ENCODE data around the gene GRIP1.

GRIP1 gene

DNA sequence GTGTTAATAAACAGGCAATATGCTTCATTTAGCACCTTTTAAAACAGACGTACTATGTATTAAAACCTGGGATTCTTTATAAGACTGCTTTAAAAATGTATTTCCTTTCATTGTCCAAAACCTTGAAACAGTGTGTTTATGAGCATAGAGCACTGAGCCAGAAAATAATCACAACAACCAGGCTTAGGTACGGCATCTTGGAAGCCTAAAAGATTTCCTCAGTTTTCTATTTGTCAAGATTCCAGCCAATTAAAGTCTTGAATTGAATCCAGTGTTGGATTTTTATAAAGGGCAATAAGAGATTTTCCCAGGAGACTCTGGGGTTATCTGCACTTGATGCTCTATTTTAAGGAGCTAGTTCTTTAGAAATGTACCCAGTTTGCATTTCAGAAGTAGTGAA is 80.3 kb downstream of the GRIP1 start:
- no peak for DNase-seq

DNA sequence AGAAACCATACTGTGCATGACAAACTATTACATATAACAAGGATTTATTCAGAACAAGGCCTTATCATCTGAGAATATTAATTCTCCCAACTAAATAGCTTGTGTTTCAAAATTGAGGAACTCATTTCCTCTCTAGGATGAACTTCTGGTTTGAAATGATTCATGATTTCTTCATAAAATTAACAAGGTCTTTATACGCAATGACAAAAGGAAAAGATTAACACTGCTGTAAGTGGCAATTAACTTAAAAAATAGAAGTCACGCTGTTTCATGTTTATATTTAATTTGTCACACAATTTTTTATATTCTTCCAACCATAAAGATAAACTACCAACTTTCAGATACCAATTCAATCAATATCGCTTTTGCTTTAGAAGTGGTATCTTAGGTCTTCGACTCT is 80.8 kb downstream of the GRIP1 start:
- DNase-seq: no peak

DNA sequence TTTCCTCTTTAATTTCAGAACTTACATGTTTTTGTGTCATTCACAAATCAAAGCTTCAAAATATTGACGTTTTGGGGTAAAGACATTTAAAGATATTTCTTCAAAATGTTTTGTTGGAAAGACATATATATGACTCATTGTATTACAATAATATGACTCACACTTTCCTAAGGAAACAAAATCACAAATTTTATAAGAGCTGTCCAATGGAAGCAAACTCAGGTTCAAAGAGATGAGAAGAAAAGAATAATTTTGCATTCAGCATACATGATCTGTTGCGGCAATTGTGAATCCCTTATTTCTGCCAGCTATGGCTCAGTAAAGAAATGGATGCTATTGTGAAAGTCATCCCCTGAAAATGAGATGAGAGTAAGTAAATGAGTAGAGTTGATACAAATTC is 82.7 kb downstream of the GRIP1 start:
- no peak for DNase-seq

DNA sequence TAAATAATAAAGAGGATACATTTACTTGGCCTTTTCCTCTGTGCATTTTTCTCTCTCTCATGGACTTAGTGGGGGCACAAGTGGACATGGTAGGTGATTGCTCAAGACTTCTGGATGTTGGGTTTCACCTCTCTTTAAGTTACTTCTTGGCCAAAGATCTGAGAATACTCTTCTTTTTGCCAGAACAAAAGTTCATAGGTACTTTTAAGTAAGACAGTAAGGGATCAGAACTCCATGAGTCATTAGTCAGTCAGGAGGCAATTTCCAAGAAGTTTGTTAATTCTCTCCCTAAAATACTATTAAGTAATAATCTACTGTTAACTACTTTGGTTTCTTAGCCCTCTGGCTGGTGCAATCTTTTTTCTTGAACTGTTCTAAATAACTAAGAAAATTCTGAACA is 84.2 kb downstream of the GRIP1 start:
- DNase-seq: no peak

DNA sequence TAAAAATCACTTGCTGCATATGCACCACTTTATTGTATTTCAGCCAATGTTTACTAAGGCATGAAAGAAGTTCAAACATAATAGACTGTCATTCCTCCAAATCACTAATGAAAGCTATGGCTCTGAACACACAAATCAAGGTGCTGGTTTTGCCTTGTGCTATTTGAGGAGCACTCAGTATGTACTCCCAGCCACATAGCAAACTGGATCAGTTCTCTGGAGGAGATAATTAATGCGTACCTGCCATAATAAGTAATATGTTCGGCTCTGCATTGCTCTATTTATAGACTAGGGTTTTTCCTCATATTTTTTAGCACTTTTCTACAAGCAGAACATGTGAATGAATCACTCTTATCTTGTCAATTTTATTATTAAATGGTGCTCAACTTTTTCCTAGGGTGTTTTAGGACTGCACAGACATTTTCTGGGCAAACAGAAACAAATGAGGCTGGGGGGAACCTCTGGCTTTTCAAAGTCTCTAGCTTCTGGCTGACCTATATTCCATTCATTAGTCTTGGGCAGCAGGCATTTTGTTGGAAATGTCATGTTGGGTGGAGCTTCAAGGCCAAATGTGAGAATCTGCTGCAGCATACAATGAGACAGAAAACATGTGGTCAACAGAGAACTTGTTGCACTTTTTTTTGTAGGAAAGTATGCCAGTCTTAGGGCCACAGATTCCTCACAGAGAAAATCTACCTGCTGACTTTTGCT is 88.4 kb downstream of the GRIP1 start:
- no peak for DNase-seq

DNA sequence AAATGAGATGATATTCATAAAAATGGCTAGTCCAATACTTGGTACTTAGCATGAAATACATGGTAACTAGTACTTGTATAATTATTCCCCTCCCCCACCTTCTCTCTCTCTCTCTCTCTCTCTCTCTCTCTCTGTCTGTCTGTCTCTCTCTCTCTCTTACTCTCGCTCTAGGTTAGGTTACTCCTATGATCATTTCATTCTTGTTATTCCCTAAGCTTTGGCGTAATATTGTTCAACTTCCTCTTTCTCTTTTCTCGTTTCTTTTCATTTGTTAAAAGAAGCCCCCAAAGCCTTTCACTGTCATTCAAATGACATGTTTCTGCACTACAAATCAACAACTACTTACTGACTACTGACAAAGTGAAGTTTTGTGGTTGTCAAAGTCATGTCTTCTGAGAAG is 89.8 kb downstream of the GRIP1 start:
- DNase-seq: no peak

DNA sequence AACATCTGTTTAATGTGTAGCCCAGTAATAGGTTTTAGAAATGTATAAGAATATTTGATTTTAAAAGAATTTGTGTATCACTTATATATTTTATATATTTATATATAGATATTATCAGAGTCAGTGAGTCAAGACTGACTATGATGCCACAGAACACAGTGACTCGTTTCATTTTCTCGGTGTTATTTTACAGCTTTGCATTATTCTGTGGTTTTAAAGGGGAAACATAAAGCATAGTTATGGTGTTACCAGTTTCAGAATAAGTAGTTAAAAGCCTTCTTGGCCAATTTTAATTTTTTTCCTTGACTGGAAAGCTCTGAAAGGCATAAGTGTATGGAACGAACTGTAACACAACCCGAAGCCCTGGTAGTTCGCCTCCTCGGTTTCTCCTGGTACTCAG is 91.0 kb downstream of the GRIP1 start:
- no peak for DNase-seq

DNA sequence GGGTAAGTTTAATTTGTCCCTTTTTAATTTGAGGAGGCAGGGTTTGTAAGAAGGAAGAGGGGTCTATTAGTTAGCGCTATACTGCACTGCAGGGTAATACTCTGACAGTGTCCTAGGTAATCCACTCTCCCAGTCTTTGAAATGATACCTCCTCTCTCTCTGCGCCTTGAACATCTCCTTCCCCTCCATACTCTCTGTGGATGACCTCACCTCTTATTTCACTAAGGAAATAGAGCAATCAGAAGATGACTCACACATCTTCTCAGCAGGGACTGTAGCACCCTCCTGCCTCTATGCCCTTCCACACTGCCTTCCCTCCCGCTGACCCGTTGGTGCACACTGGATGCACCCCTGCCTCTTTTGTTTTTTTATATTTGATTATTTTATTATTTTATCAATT is 94.2 kb downstream of the GRIP1 start:
- no peak for DNase-seq

DNA sequence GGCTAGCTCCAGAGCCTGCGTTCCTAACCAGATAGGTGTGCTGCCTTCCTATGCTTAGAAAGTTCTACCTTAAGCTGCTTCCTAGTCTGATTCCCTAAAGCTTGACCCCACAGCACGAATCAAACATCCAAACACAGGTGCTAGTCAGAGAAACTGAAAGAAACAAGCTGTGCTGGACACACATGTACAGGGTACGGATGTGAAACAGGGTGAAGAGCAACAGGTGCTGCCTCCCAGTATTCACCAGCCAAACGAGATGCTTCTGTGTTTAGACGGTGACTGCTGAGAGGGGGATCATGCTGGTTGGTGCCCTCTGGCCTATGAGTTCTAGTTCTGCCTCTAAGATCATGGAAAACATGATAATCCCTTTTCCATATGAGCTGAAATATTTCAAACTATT is 105.3 kb downstream of the GRIP1 start:
- DNase-seq: no peak

DNA sequence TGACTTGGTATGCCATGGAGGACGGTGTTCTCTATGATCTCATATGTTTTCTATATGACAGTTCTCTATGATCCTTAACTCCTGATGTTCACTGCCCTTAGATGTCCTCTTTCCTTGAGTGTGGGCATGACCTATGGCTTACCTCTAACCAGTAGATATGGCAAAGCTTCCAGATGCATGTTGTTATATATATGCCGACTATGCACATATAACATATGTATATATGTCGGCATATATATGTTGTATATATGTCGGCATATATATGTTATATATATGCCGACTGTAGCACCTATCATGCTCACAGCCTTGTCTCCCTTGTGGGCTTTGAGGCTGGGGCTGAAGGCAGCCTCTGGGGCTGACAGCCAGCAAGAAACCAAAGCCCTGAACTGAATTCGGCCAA is 106.0 kb downstream of the GRIP1 start:
- no peak for DNase-seq

DNA sequence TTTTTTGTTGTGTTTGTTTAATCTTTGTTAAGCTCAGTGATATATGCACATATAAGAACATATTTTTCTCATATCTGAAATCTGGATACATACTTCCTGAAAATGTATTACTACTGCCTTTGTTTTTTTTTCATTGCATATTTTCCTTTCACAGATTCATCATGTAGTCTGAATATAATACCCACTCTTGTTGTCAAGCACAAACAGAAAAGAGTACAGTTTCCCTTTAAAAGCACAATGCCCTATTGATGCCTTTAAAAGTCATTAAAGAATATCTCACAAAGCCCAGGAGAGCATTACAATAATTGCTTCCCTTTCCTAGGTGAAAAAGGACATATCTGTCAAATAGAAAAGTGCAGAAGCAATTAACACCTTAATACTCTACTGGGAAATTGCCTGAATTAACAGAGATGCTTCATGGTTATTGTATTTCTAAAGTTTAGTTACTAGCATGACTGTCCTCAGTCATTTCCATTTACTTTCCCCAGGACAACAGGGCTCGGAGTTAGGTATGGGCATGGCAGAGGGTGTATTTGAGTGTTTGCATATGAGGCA is 107.4 kb downstream of the GRIP1 start:
- DNase-seq: no peak

DNA sequence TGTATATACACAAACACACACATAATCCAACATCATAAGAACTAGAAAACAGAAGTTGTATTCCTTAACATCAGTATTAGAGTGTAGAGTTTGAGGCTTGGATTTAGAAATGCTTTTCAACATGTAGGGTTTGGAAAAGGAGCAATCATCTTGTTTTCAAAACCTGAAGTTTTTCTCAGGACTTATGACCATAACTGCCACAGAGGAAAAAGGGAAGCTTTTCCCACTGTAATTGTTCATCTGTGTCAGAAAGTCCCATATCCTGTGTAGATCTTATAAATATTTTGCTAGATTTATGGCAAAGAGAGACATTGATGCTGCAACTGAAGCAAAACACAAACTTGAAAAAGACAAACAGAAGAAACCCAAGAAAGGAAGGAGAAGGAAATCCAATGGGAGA is 115.7 kb downstream of the GRIP1 start:
- DNase-seq: no peak

DNA sequence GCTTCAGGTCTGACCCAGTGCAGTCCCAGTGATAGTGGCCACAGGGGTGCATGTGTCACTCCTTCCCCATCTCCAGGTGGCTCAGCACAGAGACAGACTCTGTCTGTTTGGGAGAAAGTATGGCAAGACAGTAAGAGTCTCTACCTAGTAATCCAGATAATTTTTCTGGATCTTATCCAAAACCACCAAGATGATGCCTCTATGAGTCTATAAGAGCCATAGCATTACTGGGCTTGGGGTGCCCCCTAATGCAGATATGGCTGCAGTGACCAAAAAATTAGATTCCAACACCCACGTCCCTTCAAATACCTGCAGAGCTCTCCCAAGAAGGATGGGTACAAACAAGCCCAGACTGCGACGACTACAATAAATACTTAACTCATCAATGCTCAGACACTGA is 123.8 kb downstream of the GRIP1 start:
- DNase-seq: no peak

DNA sequence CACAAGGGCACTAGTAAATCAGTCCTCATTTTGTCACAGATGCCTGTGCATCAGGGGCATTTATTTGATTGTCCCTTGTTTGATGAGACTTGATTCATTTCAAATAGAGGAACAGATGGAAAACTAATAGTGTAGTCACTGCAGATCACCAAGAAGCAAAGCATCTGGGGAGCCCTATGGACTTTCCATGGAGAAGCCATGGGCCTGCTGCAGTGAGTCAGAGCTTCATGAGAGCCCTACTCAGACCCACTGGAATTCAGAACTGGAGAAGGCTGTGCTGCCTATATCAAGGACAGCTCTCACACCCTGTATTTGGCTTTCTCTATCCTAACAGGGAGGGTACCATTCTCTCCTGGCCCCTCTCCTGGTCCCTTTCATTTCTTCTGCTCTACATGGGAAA is 126.2 kb downstream of the GRIP1 start:
- no peak for DNase-seq

DNA sequence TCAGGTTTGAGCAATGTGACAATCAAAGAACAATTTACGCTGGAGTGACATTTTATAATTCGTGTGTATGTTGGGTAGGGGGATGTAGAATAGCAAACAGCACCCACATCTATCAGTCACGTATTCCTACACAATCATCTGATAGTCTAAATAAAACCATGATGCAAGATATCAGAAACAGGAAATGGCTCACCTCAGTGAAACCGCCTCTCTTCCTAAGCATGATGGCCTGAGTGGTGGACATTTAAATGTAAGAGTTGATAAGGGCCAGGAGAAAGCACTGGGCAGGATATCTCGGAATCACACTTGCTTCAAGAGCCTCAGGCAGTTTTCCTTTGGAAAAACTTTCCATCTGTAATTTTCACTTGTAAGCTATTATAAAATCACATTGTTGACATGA is 128.2 kb downstream of the GRIP1 start:
- no peak for DNase-seq

DNA sequence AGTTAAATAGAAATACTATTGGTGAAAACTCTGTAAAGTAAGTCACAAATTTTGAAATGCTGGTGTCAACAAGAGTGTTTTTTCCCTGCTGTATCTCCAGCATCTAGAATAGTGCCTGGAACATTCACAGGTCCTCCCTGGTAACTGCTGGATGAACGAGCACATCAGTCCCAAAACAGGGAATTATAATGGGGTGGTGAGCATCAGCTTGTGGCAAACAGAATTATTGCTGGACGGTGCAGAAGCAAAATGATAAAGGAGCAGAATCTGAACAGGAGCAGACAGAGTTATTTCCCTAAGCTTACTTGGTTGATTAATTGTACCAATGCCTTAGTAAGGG is 129.9 kb downstream of the GRIP1 start:
- DNase-seq: no peak

DNA sequence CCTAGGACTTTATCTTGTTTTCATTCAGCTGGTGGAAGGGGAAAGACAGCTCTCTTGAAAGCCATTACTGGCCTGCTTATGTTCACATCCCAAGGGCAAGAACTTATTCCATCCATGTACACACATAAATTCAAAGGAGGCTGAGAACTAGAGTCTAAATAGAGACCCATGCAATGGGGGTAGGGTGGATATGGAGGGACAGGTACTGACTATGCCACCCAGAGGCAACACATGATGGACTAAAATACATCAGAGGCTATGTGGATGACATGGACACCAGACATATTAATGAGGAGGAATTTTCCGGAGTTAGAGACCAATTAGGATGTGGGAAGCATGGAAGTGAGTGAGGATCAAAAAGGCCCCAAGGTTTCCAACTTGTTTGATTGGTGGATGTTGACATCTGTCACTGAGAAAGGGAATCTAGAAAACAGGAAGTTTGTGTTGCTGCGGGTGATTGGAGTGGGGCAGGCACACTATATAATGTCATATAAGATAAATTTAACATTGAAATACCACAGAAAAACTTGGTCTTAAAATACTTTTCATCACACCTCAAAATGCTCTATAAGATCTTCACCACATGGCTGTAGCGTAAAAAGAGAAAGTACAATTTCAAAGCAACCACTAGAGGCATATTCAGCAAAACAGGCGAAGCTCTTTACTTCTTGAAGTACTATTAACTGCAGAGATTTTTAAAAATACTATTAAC is 130.4 kb downstream of the GRIP1 start:
- DNase-seq: no peak

DNA sequence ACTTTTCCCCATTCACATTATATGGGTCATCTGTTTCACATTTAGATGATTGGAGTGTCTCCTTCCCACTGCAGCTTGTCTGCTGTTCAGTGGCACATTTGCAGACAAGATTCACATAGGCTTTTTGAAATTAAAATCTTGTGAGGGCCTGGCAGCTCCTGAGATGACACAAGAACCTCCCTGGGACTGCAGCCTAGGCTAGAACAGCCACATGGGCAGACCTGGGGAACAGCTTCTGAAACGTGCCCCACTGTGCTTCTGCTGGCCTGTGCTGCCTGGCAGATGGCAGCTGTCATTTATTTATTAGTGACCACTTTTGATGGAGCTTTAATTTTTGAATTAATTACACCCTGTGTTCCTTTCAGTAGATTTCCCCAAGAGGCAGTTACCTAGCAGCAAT is 137.4 kb downstream of the GRIP1 start:
- DNase-seq: no peak

DNA sequence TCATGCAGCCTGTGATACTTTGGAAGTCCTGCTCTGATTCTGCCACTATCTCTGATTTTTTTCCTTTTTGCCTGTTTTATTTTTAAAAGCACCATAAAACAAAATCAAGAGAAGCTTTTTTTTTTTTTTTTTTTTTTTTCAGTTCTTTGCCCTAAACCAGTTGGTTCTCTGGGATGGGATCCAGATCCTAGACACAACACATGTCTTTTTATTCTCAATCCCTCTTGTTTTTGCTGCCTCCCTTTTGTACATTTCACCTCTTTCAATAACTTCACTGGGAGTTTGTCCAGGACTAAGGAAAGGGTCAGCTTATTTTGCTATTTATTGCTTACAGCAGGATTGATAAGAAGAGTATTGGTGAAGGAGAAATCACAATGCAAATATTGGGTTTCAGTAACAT is 139.4 kb downstream of the GRIP1 start:
- DNase-seq: no peak

DNA sequence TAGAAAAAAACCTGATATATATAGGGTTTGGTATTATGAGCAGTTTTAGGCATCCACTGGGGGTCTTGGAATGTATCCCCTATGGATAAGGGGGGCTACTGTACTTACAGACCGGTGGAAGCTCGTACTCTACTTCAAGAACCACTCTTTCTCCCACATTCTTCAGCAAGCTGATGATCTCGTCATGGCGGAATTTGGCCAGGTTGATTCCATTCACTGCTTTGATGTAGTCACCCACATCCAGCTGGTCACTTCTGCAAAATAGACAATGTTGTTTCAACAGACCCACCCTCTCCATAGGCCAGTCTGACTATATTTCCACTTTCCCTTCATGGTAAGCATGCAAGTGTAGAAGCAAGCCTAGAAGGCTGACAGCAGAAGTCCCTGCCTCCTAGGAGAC is 139.9 kb downstream of the GRIP1 start:
- no peak for DNase-seq

DNA sequence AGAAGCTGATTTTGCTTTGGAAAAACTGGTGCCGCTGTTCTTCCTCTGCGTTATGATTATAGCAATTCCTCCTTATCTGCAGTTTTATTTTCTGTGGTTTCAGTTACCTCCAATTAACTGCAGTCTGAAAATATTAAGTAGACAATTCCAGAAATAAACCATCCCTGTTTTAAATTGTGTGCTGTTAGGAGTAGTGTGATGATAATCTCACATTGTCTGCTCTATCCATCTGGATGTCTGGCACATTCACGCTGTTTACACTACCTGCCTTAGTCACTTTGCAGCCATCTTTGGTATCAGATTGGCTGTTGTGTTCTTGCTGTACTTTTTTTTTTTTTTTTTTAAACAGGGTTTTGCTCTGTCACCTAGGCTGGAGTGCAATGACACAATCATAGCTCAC is 141.0 kb downstream of the GRIP1 start:
- no peak for DNase-seq

DNA sequence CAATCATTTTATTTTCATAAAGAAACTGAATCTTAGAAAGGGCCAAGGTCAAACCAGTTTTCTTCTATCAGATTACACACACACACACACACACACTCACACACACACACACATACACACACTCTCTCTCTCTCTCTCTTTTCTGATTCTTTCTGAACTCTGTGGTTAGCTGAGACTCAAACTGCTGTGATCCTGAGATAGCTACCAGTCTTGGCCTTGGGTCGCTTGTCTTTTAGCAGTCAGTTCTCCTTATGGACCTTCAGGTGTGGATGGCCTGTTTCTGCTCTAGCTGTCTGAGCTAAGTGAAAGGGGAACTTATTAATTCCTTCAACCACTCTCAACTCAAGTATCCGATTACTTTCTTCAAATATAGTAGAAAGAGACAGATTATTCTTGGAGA is 145.1 kb downstream of the GRIP1 start:
- DNase-seq: no peak

DNA sequence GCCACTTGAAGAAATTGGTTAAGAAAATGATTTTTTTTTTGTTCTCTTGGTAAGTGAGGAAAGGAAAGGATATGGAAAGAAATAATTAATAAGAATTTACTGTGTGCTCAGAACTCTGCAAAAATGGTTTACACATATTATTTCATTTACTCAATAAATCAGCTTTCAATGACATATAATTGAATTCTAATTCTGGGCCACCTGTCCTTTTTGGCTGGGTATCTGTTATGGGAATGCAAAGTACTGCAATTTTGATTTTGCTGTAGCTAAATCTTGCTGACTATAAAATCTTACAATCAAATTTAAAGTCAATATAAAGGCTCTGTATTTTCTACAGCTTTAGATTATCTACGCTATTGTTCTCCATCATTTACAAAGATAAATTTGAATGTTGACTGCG is 147.1 kb downstream of the GRIP1 start:
- DNase-seq: no peak

DNA sequence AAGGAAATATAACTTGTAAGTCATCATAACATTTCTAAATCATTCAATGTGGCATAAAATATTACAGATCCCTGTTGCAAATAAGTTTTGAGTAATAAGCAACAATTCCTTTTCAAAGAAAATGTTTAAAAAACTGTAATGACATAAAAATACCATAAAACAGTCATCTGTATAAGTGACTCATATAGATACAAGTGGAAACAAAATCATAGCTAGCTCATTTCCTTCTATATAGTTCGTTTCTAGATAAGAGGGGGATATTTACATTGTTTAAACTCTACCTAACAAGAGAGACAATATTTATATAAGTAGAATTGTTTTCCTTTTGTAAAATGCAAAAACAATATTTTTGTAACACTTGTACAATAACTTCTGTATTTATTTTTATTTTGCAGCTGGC is 148.9 kb downstream of the GRIP1 start:
- DNase-seq: no peak

DNA sequence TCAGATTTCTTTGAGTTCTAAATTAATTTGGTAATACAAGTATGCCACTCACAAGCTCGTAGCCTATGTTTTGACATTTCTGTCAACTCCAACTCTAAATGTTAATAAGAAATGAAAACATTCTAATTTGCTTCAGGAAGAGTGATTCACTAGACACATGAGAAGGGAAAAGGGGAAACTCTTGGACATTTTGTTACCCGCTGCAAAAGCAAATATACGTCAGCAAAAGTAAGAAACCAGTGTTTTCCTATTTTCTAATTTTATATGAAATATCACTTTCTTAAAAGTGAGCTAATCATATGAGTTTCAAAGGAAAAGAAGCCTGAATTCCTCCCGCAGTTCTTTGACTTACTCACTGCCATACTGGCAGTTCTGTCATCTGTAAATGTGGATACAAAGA is 162.3 kb downstream of the GRIP1 start:
- DNase-seq: no peak
